Adrenal gland (tissue), 12 donors: ENCODE results near the gene PLA2G2C. TPM values are rescaled to one million over a fixed set of nuclear protein-coding genes. Genes with fewer than 3 reads are reported as not detected.

ENCODE experiments used
- DNase-seq, 7 donors: peaks; one replicate each; pipeline ENCODE4 v3.0.0-alpha.2; 2019 to 2020
- H3K27ac ChIP-seq, 5 donors: fragments of 200-600 bp; sonication (generic) in 4 of 5; 1 replicate in 3 of 5; 2 replicates in 2 of 5; pipeline versions ENCODE4 v1.5.1 to v1.8.0; 2016 to 2020; ENCODE audit warnings: mild to moderate bottlenecking in 1 of 5
- H3K27me3 ChIP-seq: fragments of 200-600 bp; 2 replicates; pipeline ENCODE4 v1.8.0; 2021
- H3K36me3 ChIP-seq, 2 donors: fragments of 200-600 bp; replicated peaks in 1 of 2; 1 replicate in 1 of 2; 2 replicates in 1 of 2; pipeline versions ENCODE4 v1.5.1 to v1.8.0; 2018 to 2022
- H3K4me1 ChIP-seq, 2 donors: fragments of 200-600 bp; replicated peaks in 1 of 2; 1 replicate in 1 of 2; 2 replicates in 1 of 2; pipeline versions ENCODE4 v1.5.1 to v1.8.0; 2018 to 2021
- H3K4me3 ChIP-seq, 4 donors: fragments of 200-600 bp; sonication (generic) in 3 of 4; one replicate each; pipeline ENCODE4 v1.5.1; 2016 to 2018
- H3K9me3 ChIP-seq, 3 donors: fragments of 200-600 bp; sonication (generic) in 1 of 3; replicated peaks in 1 of 3; 1 replicate in 2 of 3; 2 replicates in 1 of 3; pipeline versions ENCODE4 v1.5.1 to v1.8.0; 2016 to 2021
- CTCF ChIP-seq, 6 experiments: fragments of 450-650 bp in 4 of 6; fragments of 200-600 bp in 2 of 6; sonication (generic) in 1 of 6; IDR thresholded peaks; 1 replicate in 5 of 6; 2 replicates in 1 of 6; pipeline versions ENCODE4 v1.5.1 to v1.8.0; 2016 to 2021; ENCODE audit warnings: antibody characterized with exemption in 6 of 6, mild to moderate bottlenecking in 2 of 6, moderate library complexity in 1 of 6
- POLR2A ChIP-seq, 2 donors: fragments of 450-650 bp; IDR thresholded peaks; one replicate each; pipeline ENCODE4 v1.6.1; 2017; ENCODE audit warnings: antibody characterized with exemption in 2 of 2, mild to moderate bottlenecking in 2 of 2, moderate library complexity in 1 of 2
- WGBS, 4 donors: extraction: QIAGEN DNeasy Blood & Tissue Kit in 2 of 4; methylation state at CpG; one replicate each; pipeline versions ENCODE4 v1.1.5 to v1.1.7; 2013 to 2017; 5-methylcytosine and 5-hydroxymethylcytosine counted together
- intact Hi-C, 2 donors: fragments of 100-400 bp; cut with DNase I; formaldehyde crosslinking; loops; one replicate each; pipeline versions ENCODE4 v1.14.1 to v1.15.0; 2022 to 2023
- polyA plus RNA-seq, 3 donors: library from polyadenylated mRNA; stranded (reverse); fragments of 200-250 nt in 2 of 3; fragments of 350-450 nt in 1 of 3; fragmentation: Illumina TruSeq in 1 of 3; extraction: RNeasy Lipid Tissue Mini Kit (QIAGEN cat#74804) in 1 of 3; gene quantifications; one replicate each; pipeline ENCODE4 v1.2.3, GENCODE V29; 2013 to 2014
- total RNA-seq, 9 donors: library from RNA; depleted of rRNA in 4 of 9; stranded (reverse); fragments of >200 nt in 4 of 9; fragments of 120-200 nt in 1 of 9; fragmentation: NEBNext Ultra II Directional in 1 of 9; extraction: Animal tissue kit (Norgen Biotek cat#: 25700) in 1 of 9; gene quantifications; one replicate each; pipeline versions ENCODE4 v1.1.0 to v1.2.4, GENCODE V29; 2013 to 2023
- donor health status: healthy with polysubstance abuse.
- donor health status: Bipolar disorder and iron deficiency.
- donor health status: DM: yes; HTN: yes; CAD: no.
- donor health status: DM: no; HTN: no; CAD: no.
- donor health status: DM: no; HTN: no; CAD: no.
- donor health status: DM: yes; HTN: yes; CAD: no.

PLA2G2C gene
- total and polyA plus RNA-seq, 12 donors, result 0.07 to 0.39 (median 0.12) TPM; not detected in 6

- Histone ChIP-seq H3K27me3 (no peaks in the 10 kb centered on the region), H3K36me3 (no peaks in the 10 kb centered on the region), H3K9me3 (no peaks in the 10 kb centered on the region), H3K4me3 (no peak overlapping the region), H3K27ac (no peak overlapping the region), H3K4me1 (no peaks in the 10 kb centered on the region)
- intact Hi-C loops, result loop anchor here in 1 of 2 donors (10.0 kb wide), 1 partner anchor 166 kb away; the partner anchor contains the start of gene PLA2G2A
- no peak for TF ChIP-seq POLR2A (IDR thresholded peaks at IDR 0.05)
- no peak for TF ChIP-seq CTCF (IDR thresholded peaks at IDR 0.05)
- WGBS, 4 donors, result 81 to 90% (median 88%) methylated on average over 9 of the region's 9 CpGs
- no peak for DNase-seq
These were observed 45.3 kb downstream of the PLA2G2C start for GRCh38 chr1:20141001-20141400.

GRCh38 chr1:20139776-20140612, 46.3 kb downstream of the PLA2G2C start:
- H3K9me3 ChIP-seq, result no peaks in the 10 kb centered on the region
- H3K36me3 ChIP-seq, result no peaks in the 10 kb centered on the region
- intact Hi-C loops, result loop anchor here in 1 of 2 donors (10.0 kb wide), 1 partner anchor 165 kb away; the partner anchor contains the start of gene PLA2G2A
- TF ChIP-seq POLR2A (IDR thresholded peaks at IDR 0.05), result no peak
- no peak for TF ChIP-seq CTCF (IDR thresholded peaks at IDR 0.05)
- no peak for DNase-seq
- H3K27me3 ChIP-seq, result no peaks in the 10 kb centered on the region
- H3K4me1 ChIP-seq, result no peaks in the 10 kb centered on the region
- no peak overlapping the region for H3K27ac ChIP-seq
- H3K4me3 ChIP-seq, result no peak overlapping the region
- 66 to 92% (median 72%) methylated on average over 2 to 13 of the region's 13 CpGs for WGBS, 4 donors

- Histone ChIP-seq H3K4me3 (no peak within 1 kb of the TSS), H3K4me1 (no peaks in the 10 kb centered on the region), H3K27ac (no peak within 1 kb of the TSS), H3K27me3 (no peaks in the 10 kb centered on the region), H3K9me3 (no peaks in the 10 kb centered on the region), H3K36me3 (no peaks in the 10 kb centered on the region)
- no peak for DNase-seq
- TF ChIP-seq POLR2A (IDR thresholded peaks at IDR 0.05) (no peak), CTCF (IDR thresholded peaks at IDR 0.05) (no peak)
- intact Hi-C loops, result no loop called here
- 95 to 100% (median 97%) methylated on average over 6 to 9 of the region's 9 CpGs for WGBS, 4 donors
These were observed 47.3 kb downstream of the PLA2G2C start, which contains the start of gene PLA2G2F for GRCh38 chr1:20138961-20139550. TSS of gene PLA2G2F (plus strand) at chr1:20139323. CDS start at chr1:20139428, 105 bp downstream.

GRCh38 chr1:20138346-20138745, 48.0 kb downstream of the PLA2G2C start:
- intact Hi-C loops, result no loop called here
- TF ChIP-seq POLR2A (IDR thresholded peaks at IDR 0.05), result no peak
- TF ChIP-seq CTCF (IDR thresholded peaks at IDR 0.05), result no peak
- Histone ChIP-seq H3K4me1 (no peaks in the 10 kb centered on the region), H3K36me3 (no peaks in the 10 kb centered on the region), H3K4me3 (no peak overlapping the region), H3K9me3 (no peaks in the 10 kb centered on the region), H3K27ac (no peak overlapping the region), H3K27me3 (no peaks in the 10 kb centered on the region)
- WGBS, 4 donors, result 89 to 97% (median 95%) methylated on average over 4 to 6 of the region's 6 CpGs
- DNase-seq, result no peak
